PC-9 (cell line): Measurements from ENCODE around the gene CHRM1. TPM values are rescaled to one million over a fixed set of nuclear protein-coding genes. Genes with fewer than 3 reads are reported as not detected.

Source experiments
- BruUV-seq: library from RNA; stranded (reverse); fragments of 400-500 nt; replicated peaks from 2 replicates; lab custom pipeline; 2021; lab: Mats Ljungman, UMichigan
- CTCF ChIA-PET: fragments of 300-600 bp; sonication (Branson Sonifier 250); formaldehyde crosslinking; loops from one replicate; lab custom pipeline; 2022; ENCODE audit warnings: antibody characterized with exemption; lab: Charles Lee
- POLR2A ChIA-PET: fragments of 300-600 bp; sonication (Branson Sonifier 250); formaldehyde crosslinking; loops from one replicate; lab custom pipeline; 2022; ENCODE audit warnings: antibody characterized with exemption; ENCODE audit not compliant: unreplicated experiment; lab: Charles Lee
- DNase-seq, 2 experiments: peaks; one replicate each; pipeline versions ENCODE4 v3.0.0 to v3.0.0-alpha.2; 2015 to 2022; ENCODE audit warnings: mixed read lengths in 1 of 2
- H2AFZ ChIP-seq: fragments of 200-600 bp; sonication (generic); 2 replicates; pipeline ENCODE4 v1.8.1; 2017; ENCODE audit warnings: antibody characterized with exemption
- H3F3A ChIP-seq: fragments of 200-600 bp; sonication (generic); 2 replicates; pipeline ENCODE4 v1.8.1; 2017; ENCODE audit warnings: antibody characterized with exemption, mild to moderate bottlenecking, low read depth; ENCODE audit not compliant: insufficient read depth
- H3K27ac ChIP-seq: fragments of 200-600 bp; sonication (generic); 2 replicates; pipeline ENCODE4 v1.6.1; 2016; ENCODE audit warnings: mixed run types
- H3K27me3 ChIP-seq: fragments of 200-600 bp; sonication (generic); 2 replicates; pipeline ENCODE4 v1.6.1; 2016; ENCODE audit warnings: low read depth, mixed run types; ENCODE audit not compliant: insufficient read depth
- H3K36me3 ChIP-seq: fragments of 200-600 bp; sonication (generic); 2 replicates; pipeline ENCODE4 v1.6.1; 2016; ENCODE audit warnings: low read depth, mixed run types
- H3K4me1 ChIP-seq: fragments of 200-600 bp; sonication (generic); replicated peaks from 2 replicates; pipeline ENCODE4 v1.6.1; 2016; ENCODE audit warnings: mixed run types; ENCODE audit not compliant: insufficient read depth
- H3K4me2 ChIP-seq: fragments of 200-600 bp; sonication (generic); 2 replicates; pipeline ENCODE4 v1.6.1; 2017; ENCODE audit warnings: mixed run types
- H3K4me3 ChIP-seq: fragments of 200-600 bp; sonication (generic); 2 replicates; pipeline ENCODE4 v1.6.1; 2016; ENCODE audit warnings: mixed run types
- H3K79me2 ChIP-seq: fragments of 200-600 bp; sonication (generic); 2 replicates; pipeline ENCODE4 v1.6.1; 2017; ENCODE audit warnings: low read depth, mixed run types
- H3K9me2 ChIP-seq: fragments of 200-600 bp; sonication (generic); 2 replicates; pipeline ENCODE4 v1.8.1; 2017; ENCODE audit warnings: mild to moderate bottlenecking; ENCODE audit not compliant: insufficient read depth
- H3K9me3 ChIP-seq: fragments of 200-600 bp; sonication (generic); 2 replicates; pipeline ENCODE4 v1.8.1; 2016; ENCODE audit warnings: low read depth; ENCODE audit not compliant: insufficient read depth
- H4K20me1 ChIP-seq: fragments of 200-600 bp; sonication (generic); 2 replicates; pipeline ENCODE4 v1.8.1; 2017; ENCODE audit not compliant: insufficient read depth
- CTCF ChIP-seq: fragments of 200-600 bp; sonication (generic); conservative IDR thresholded peaks from 2 replicates; pipeline ENCODE4 v1.6.1; 2017; ENCODE audit warnings: mixed run types, antibody characterized with exemption, mild to moderate bottlenecking, moderate library complexity
- EZH2 ChIP-seq: fragments of 200-600 bp; sonication (generic); IDR thresholded peaks from 2 replicates; pipeline ENCODE4 v1.8.0; 2017; ENCODE audit warnings: antibody characterized with exemption, low read depth
- intact Hi-C: fragments of 100-400 bp; cut with micrococcal nuclease; formaldehyde crosslinking; loops from one replicate; pipeline ENCODE4 v1.10.0; 2022; ENCODE audit not compliant: unreplicated experiment
- total RNA-seq: library from RNA; stranded (reverse); gene quantifications from 2 replicates; pipeline ENCODE4 v1.2.3, GENCODE V29; 2021

The CHRM1 gene
- total RNA-seq, 1 experiment from 2014 or later = not detected

GRCh38 chr11:62918531-62918930, 2.6 kb downstream of the CHRM1 start:
- no peak for DNase-seq
- intact Hi-C loops = no loop called here
- peaks cover 59% of the 10 kb centered on the region for H3K27me3 ChIP-seq

GRCh38 chr11:62917906-62918502, 3.2 kb downstream of the CHRM1 start:
- H3F3A ChIP-seq = no peaks in the 10 kb centered on the region
- peaks cover 54% of the 10 kb centered on the region for H3K27me3 ChIP-seq
- DNase-seq = peak in 1 of 2 experiments; percentile 30
- H3K4me3 ChIP-seq = no peak overlapping the region
- POLR2A ChIA-PET = interaction anchor here (0.6 kb wide), 1 partner anchor 1287 kb away, joined by 3 read pairs; no protein-coding TSS in a partner anchor
- H3K9me2 ChIP-seq = no peaks in the 10 kb centered on the region
- TF ChIP-seq EZH2 (no peak), CTCF (no peak)
- no peak overlapping the region for H3K4me2 ChIP-seq
- H3K79me2 ChIP-seq = no peaks in the 10 kb centered on the region
- H2AFZ ChIP-seq = no peak overlapping the region
- intact Hi-C loops = no loop called here
- BruUV-seq = no TSS peak
- no peaks in the 10 kb centered on the region for H3K4me1 ChIP-seq
- H3K9me3 ChIP-seq = no peaks in the 10 kb centered on the region
- no peaks in the 10 kb centered on the region for H4K20me1 ChIP-seq
- H3K27ac ChIP-seq = no peak overlapping the region
- H3K36me3 ChIP-seq = no peaks in the 10 kb centered on the region
- CTCF ChIA-PET = interaction anchor here (0.6 kb wide), 1 partner anchor 350 kb away, joined by 7 read pairs; no protein-coding TSS in a partner anchor

More at GRCh38 chr11:62918531-62918930, 2.6 kb downstream of the CHRM1 start:
- no peak overlapping the region for H2AFZ ChIP-seq
- no peaks in the 10 kb centered on the region for H3F3A ChIP-seq
- no peaks in the 10 kb centered on the region for H3K79me2 ChIP-seq
- H4K20me1 ChIP-seq = no peaks in the 10 kb centered on the region
- no TSS peak for BruUV-seq
- no peak for TF ChIP-seq EZH2
- TF ChIP-seq CTCF = no peak
- no peak overlapping the region for H3K4me3 ChIP-seq
- H3K9me3 ChIP-seq = no peaks in the 10 kb centered on the region
- no peaks in the 10 kb centered on the region for H3K4me1 ChIP-seq
- H3K36me3 ChIP-seq = no peaks in the 10 kb centered on the region
- no peaks in the 10 kb centered on the region for H3K9me2 ChIP-seq
- ChIA-PET CTCF (interaction anchor here (1.2 kb wide), 1 partner anchor 13 kb away, joined by 4 read pairs; no protein-coding TSS in a partner anchor), POLR2A (no interaction called here)
- H3K4me2 ChIP-seq = no peak overlapping the region
- no peak overlapping the region for H3K27ac ChIP-seq

GRCh38 chr11:62914416-62914815, 6.7 kb downstream of the CHRM1 start:
- Histone ChIP-seq H3K4me3 (no peak overlapping the region), H3K4me1 (0 out of 2 replicates have a peak, but pooled peaks cover under 1% of the 10 kb centered on the region), H4K20me1 (no peaks in the 10 kb centered on the region), H3K27me3 (peaks cover 26% of the 10 kb centered on the region), H3K4me2 (no peak overlapping the region), H3F3A (no peaks in the 10 kb centered on the region), H3K36me3 (no peaks in the 10 kb centered on the region), H3K27ac (no peak overlapping the region), H2AFZ (no peak overlapping the region), H3K9me3 (no peaks in the 10 kb centered on the region), H3K79me2 (no peaks in the 10 kb centered on the region), H3K9me2 (no peaks in the 10 kb centered on the region)
- ChIA-PET POLR2A (no interaction called here), CTCF (no interaction called here)
- BruUV-seq = no TSS peak
- DNase-seq = no peak
- no peak for TF ChIP-seq EZH2
- no peak for TF ChIP-seq CTCF
- intact Hi-C loops = no loop called here
